HG02678 (cell line): ENCODE data around the gene AGAP1.

Source experiments
- ATAC-seq: cut with Tn5 transposase; IDR thresholded peaks from one replicate; pipeline ENCODE4 v1.9.1; 2021; ENCODE audit warnings: mild to moderate bottlenecking, moderate library complexity; ENCODE audit not compliant: unreplicated experiment

AGAP1 gene

DNA sequence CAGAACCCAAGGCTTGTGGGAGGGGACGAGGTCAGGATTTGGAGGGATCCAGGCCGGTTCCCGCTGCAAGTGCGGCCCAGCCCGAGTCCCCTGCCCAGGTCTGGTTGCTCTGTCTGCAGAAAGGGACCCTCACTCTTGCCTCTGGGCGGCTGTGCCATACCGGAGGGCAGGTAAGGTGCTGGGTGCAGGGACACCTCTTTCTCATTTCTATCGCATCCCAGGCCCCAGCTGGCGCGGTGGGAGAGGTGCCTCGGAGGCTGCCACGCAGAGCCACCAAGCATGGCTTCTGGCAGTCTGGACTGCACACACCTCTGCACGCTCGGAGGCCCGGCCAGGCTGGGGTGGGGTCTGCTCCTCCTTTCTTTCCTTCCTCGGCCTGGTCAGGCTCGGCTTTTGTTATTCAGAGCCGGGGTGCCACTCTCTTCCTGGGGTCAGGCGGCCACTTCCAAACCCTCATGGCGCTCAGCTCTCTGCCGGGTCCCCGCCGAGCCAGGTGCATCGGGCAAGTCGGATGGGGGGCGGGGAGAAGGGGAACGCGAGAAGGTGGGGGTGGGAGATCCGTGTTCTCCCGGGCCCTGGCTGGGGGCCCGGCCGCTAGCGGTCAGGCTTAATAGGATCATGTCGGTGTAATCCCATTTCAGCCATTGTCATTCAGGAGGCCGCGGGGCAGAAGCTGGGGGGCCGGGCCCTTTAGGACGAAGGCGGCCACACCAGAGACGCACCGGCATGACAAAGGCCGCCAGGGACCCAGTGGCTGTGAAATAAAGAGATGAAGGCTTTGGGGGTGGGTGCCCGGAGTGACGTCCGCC is 665.3 kb downstream of the AGAP1 start:
- ATAC-seq = no peak

DNA sequence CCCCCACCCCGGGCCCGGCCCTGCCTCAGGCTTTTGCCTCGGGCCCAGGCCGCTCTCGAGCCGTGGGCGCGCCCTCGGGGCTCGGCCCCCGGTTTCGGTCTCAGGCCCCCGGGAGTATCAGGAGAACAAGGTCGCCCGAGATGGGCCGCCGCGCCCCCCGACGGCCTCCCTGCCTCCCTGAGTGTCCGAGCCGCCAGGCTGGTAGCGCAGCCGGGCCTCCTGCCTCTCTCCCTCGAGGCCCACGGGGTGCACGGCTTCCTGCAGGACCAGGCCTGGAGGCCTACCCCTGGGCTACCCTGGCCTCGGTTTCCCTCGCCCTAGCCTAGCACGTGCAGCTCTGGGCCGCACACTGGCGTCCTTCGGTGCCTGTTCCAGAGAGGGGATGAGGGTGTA is 665.9 kb downstream of the AGAP1 start:
- ATAC-seq = no peak

DNA sequence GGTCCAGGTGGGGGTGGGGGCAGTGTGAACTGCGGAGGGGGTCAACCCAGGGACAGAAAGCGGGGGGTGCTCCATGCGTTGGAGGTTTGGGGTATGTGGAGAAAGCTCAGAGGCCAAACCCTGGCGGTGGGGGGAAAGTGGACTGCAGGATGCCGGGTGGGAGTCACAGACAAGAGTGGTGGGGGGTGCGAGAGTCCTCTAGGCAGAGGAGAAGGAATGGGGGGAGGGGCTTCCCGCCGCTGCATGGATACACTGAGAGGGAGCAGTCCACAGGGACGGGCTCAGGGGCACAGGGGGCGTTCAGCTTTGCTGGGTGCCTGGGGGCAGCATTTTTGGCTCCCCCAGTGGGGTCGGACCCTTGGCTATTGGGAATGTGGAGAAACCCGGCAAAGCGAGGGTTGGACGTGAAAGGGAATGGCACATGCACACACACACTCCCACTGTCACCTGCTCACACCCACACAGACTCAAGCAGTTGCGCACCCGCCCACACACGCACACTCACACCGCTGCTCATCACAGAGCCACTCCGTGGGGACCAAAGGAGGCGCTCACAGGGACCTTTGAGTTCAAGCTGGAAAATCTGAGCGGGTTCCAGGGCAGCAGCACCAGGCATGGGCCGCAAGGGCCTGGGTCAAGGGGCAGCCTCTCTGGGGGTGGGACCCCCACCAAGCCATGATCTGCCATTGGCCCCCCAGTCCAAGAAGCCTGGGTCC is 666.7 kb downstream of the AGAP1 start:
- ATAC-seq = no peak

DNA sequence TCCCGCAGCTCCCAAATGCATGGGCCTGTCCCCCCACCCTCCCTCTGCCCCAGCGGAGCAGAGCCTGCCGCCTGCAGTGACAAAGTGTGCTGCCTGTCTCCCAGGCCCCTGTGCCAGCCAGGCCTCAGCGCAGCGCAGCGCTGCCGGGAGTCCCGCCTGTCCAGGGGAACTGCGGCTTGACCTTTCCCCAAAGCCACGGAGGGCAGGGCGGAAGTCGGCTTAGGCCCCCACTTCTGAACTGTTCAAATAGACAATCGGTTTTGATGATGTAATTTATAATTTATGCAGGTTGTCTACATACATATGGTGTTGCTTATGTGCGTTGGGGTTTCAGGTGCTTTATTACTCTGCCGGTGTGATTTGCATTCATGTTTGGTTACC is 667.2 kb downstream of the AGAP1 start:
- no peak for ATAC-seq

DNA sequence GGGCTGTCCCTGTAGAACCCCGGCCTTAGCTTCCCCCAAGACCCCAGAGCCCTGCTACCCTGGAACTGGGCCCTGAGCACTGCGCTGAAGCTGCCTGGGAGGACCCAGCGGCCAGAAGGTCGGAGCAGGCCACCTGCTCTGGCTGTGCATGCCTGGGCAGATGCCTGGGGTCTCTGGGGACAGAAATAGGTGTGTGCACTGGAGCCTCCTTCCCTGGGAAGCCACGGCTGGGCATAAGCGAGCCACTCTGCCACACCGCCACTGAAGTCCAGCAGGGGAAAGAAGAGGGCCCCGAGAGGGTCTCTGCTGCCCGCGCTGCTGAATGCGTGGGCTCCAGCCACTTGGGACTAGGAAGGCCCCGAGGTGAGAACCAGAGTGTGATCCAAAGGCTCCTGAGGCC is 667.7 kb downstream of the AGAP1 start:
- no peak for ATAC-seq

DNA sequence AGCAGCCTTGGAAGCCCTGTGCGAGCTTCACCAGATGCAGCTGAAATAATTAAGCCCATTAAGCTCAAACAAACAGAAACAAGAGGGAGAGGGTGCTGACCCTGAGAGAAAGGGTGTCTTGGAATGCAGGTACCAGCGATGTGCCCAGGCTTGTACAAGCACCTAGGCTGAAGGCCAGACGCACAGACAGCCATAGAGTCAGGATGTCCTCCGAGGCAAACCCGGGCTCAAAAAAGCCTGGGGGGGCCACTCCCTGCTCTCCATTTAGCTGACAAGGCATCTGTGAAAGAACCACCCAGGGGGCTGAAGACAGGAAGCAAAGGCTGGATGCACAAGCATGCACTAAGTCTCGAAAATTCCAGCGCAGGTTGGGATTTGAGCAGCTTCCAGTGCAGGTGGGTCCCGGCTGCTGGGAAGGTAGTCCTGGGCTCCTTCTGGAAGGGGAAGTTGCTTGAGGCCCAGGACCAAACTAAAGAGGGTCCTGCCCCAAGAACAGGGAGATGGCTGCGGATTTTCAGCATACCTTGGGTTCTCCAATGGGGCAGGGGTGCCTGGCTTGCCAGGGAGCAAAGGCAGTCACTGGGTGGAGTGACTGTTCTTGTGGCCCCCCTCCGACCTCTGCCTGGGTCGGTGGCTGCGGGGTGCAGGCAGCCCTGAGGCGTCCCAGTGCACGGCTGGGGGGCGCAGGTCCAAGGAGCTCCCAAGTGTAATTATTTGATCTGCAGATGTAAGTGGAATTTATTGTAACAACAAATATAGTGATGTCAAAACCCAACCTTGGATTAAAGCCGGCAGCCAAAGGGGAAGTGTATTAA is 668.4 kb downstream of the AGAP1 start:
- no peak for ATAC-seq

DNA sequence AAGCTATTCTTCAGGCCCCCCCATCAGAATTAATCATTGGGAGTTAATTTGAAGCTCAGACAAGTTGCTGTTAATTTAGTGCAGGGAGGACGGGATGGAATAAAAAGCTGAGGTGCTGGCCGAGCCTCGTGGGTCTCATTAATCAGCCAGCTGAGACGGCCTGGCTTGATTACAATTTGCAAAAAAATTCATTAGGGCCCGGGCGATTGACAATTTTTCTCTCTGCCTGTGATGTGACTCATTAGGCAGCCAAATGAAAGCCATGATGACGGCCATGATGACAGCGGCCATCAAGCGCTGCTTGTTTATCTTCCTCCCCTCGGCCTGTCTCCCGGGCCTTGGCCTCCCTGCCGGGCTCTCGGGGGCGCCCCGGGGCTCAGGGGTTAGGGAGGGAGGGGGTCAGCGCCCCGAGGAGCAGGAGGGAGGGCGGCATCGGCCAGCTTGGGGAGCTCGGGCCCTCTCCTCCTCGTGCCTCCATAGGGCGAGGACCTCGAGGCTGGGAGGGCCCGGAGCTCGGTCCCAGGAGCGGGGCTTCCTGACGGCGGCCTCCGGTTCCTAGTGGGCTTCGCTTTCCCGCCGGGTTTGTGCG is 669.1 kb downstream of the AGAP1 start:
- no peak for ATAC-seq

GRCh38 chr2:236163471-236164200 is 669.8 kb downstream of the AGAP1 start:
- ATAC-seq = no peak

GRCh38 chr2:236164201-236164924 is 670.5 kb downstream of the AGAP1 start:
- no peak for ATAC-seq

DNA sequence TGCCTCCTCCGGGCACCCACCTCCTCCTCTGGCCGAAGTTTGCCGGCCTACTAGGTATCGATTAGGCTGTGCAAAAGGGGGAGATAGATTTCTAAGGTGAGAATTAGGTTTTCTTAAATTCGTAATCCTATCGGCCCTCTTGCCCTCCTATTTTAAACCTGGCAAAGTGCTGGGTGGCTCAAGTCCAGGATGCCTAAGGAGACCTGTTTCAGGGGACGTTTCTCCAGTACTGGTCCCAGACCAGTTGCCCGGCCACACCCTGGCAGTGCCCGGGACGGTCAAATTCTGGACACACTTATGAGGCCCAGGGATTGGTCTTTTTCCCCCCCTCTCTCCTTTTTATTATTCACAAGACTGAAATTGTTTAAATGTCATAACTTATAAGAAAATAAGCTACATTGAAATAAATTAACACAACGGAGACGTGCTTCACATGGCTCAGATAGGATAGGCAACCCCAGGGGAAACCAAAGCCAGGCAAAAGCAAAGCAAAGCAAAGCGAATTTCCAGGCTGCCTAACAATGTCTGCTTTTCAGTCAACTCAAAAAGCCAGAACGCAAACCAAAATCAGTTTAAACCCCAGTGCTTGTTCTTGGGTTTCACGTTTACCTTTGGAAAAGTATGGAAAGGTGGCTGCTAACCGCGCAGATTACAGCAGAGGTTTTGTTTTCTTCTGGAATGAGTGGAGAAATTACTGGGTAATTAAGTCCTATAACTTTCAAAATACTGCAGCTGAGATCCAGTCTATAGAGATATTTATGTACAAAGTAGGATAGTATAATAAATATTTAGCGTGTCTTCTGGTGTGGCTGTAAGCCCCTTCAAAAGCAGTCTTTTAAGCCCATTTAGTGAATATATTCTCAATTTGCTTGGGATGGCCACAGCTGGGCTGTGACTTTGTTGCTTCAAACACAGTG is 671.3 kb downstream of the AGAP1 start:
- no peak for ATAC-seq

GRCh38 chr2:236165842-236166795 is 672.3 kb downstream of the AGAP1 start:
- ATAC-seq = no peak

- no peak for ATAC-seq
These were observed 673.0 kb downstream of the AGAP1 start for GRCh38 chr2:236166796-236167296.

DNA sequence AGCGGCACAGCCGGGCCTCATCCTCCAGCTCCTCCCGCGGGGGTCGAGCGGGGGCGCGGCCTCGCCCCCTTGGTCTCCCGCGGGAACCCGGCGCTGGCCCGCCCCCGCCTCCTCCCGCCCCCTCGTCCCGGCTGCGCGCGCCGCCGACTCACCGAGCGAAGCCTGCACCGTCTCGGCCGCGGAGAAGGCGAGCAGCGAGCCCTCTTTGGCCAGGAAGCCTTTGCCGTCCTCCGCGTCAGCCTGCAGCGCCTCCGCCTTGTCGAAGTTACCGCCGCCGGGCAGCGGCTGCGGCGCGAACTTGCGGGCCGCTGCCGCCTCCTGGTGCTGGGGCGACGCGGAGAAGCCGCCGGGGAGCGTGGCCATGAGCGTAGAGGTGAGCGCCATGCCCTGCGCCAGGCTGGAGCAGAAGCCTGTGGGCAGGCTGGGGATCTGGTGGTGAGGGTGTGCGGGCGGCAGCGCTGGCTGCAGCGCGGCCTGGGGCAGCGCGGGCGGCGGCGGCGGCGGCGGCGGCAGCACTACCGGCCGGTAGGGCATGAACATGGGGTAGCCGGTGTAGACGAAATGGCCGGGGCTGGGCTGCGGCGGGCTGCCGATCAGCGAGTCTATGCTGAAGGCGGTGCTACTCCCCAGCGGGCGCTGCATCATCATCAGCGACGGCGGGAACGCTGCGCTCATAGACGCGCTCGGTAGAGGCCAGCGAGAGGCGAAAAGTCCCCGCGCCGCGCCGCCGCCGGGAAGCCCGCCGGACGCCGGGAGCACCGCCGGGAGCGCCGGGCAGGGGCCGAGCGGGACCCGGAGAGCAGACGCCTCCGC is 673.7 kb downstream of the AGAP1 start:
- no peak for ATAC-seq

GRCh38 chr2:236168110-236169080 is 674.6 kb downstream of the AGAP1 start, which contains the start of gene GBX2:
TSS of gene GBX2 (minus strand) at chr2:236168386. CDS start at chr2:236167971, 415 bp downstream.
- ATAC-seq = no peak

DNA sequence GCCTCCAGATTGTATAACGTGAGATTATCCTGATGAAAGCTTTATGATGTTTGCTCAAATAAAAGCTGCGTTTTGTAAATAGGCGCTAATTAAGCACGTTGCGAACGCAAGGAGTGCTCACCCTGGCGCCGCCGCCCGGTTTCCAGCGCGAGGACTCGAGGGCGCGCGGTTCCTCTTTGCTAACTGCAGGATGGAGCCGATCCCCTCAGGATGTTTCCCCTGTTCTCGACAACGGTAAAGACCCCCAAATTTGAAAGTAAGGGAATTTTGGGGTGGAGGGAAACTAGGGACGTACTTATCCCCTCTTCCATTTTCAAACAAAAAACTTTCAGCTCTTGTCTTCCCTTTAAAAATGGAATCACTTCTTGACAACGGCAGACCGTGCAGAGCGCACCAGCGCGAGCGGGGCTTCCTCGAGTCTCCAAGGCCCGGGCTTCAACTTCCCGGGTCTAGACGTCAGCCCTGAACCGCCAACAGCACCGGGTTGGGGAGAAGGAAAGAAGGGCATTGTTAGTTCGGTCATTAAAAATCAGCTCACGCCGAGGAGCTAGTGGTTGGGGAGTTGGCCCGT is 675.4 kb downstream of the AGAP1 start:
- no peak for ATAC-seq
